Left lobe of liver (tissue), 2 donors: ENCODE measurements around the gene IFNA13. TPM values are rescaled to one million over a fixed set of nuclear protein-coding genes. Genes with fewer than 3 reads are reported as not detected.

Source experiments
- ATAC-seq: fragments of 200-7000 bp; cut with Tn5 transposase; one replicate; pipeline ENCODE4 v1.9.1; 2020; ENCODE audit warnings: mild to moderate bottlenecking, moderate library complexity
- DNase-seq: peaks from one replicate; pipeline ENCODE4 v3.0.0-alpha.2; 2020; ENCODE audit warnings: low spot score
- total RNA-seq: library from RNA; stranded (reverse); gene quantifications from one replicate; pipeline ENCODE4 v1.2.1, GENCODE V29; 2021
- donor health status: DM: no; HTN: no; CAD: no; lungs with moderate emphysema.
- donor health status: DM: no; HTN: yes; CAD: no.

The IFNA13 gene
- total RNA-seq, 1 donor from 2014 or later: not detected

- ATAC-seq: no peak
Observed at GRCh38 chr9:21362287-21362686, 5.6 kb downstream of the IFNA13 start.

DNA sequence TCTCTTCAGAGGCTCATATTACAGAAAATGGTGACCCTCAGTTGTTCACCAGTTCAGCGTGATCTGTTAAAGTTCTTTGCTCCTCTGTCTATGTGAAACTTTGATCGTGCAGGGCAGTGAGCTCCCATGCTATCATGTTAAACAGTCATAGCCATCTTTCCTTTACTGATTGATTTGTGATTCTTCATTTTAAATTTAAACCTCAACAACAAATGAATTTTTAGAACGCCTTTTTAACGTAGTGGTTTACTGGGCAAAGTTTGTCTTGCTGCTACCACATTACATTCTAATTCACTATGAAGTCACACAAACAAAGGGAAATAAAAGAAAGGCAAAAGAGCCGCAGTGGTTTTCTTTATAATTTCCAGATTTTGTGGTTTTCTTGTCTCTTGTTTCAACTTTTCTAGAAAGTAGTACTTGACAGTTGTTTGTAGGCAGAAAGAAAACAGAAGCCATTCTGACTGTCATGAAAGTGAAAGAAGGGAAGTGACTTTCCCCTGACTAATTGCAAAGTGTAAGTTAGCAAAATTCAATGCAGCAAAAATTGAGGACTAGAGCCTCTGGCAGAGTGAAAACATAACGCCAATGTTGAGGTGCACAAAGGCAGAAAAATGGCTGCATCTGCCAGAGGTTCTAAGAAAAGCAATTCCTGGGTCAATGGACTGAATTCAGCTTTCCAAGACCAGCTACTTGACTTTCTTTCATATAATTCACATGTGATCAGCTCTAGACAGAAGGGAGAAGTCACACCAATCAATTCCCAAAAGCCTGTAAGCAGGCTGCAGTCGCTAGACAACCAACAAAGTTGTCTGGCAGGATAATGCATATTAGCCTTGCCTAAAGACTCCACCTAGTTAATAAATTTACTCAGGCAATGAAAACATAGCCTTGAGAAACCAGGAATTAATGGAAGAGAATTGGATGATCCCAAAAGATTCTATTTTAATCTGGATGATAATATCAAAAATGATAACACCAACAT is 10.1 kb downstream of the IFNA13 start:
- no peak for DNase-seq
- ATAC-seq: no peak

More at GRCh38 chr9:21362287-21362686, 5.6 kb downstream of the IFNA13 start:
- DNase-seq: no peak

- no peak for ATAC-seq
- DNase-seq: no peak
Observed at GRCh38 chr9:21350787-21351186, 17.1 kb downstream of the IFNA13 start, which contains the start of gene IFNA6. TSS of gene IFNA6 (minus strand) at chr9:21350887. CDS start at chr9:21350887, 0 bp downstream.

DNA sequence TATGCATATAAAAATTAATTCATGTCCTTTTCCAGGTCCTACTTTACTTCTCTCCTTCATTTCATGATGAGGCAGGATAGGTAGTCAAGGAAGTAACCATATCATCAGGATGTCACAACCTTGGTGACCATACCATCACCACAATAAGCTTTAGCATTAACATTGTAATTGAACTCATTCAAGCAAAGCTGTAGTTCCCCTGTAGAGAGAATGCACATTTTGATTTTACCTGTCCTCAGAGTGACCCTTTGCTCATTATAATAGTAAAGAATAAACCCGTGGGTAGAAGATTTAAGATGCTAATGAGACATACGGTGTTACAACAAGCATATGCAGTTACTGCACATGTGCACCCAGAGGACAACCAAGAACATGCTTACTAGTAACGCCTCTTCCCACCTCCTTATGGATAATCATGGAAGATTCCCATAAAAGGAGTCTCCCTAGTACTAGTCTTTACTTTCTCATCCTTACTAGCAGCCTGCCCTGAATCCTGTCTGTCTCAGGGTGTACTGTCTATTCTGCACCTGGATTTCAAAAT is 19.4 kb downstream of the IFNA13 start:
- ATAC-seq (no peak), DNase-seq (no peak)

- ATAC-seq: no peak
Observed at GRCh38 chr9:21340735-21341134, 27.1 kb downstream of the IFNA13 start.

DNA sequence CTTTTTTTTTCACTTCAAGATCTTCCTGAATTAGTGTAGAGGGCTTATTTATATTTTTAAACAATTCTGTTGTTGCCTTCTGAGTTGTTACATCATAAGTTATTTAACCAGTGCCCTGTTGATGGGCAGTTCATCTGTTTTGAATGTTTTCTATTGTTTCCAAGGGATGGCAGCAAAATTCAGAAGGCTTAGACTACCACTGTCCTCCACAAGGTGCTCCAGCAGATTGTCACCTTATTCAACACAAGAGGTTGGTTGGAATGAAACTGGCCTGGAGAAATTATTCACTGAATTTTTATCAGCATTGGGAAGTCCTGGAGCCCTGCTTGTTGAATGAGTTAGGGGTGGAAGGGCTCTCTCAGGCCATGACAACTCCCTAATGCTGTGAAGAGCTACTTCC is 31.4 kb downstream of the IFNA13 start:
- DNase-seq (no peak), ATAC-seq (no peak)

More at GRCh38 chr9:21340735-21341134, 27.1 kb downstream of the IFNA13 start:
- DNase-seq: no peak

DNA sequence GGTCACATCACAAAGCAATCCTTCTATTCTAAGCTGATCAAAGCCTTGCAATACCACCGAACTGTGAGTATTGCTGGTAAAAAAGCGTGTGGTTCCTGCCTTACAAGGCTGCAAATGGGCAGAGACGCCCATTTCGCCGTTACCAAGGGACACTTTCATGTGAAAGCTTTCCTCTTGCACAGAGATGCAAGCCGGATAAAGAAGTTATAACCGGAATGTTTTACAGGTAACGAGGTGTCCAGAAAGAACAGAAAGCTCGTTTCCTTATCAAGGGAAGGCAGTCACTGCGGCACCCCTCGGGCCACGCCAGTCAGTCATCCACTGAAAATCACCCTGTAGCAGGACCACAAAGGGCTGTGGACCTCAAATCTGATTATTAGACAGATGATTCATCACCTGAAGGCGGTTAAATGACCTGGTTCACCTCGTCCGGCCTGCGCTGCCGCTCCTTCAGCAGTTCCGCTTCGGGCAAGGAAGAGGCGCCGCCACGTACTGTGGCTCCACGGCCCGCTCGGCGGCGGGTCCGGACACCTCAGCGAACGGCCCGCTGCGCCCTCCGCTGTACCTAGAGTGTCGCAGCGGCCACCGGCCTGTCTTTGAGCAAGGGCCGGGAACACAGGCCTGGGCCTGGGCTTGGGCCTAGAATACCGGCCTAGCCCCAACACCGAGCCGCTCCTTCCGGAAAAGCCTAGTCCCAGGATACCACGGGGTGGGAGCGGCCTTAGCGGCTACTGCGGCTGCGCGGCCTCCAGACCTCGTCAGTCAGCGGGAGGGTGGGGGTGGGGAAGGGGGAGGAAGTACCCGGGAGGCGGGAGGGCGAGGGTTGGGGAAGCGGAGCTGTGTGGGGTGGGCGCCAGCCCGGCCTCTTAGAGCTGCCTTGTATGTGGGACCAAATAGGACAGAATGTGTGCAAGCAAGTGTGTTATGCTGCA is 32.9 kb downstream of the IFNA13 start, which contains the start of gene KLHL9:
TSS of gene KLHL9 (minus strand) at position 704 of the 932 bp plus-strand sequence. CDS start at position 159, 545 bp downstream.
- peak; percentile 98 for ATAC-seq
- peak; percentile 94 for DNase-seq

GRCh38 chr9:21333226-21333625 is 34.6 kb downstream of the IFNA13 start:
- DNase-seq (no peak), ATAC-seq (no peak)

DNA sequence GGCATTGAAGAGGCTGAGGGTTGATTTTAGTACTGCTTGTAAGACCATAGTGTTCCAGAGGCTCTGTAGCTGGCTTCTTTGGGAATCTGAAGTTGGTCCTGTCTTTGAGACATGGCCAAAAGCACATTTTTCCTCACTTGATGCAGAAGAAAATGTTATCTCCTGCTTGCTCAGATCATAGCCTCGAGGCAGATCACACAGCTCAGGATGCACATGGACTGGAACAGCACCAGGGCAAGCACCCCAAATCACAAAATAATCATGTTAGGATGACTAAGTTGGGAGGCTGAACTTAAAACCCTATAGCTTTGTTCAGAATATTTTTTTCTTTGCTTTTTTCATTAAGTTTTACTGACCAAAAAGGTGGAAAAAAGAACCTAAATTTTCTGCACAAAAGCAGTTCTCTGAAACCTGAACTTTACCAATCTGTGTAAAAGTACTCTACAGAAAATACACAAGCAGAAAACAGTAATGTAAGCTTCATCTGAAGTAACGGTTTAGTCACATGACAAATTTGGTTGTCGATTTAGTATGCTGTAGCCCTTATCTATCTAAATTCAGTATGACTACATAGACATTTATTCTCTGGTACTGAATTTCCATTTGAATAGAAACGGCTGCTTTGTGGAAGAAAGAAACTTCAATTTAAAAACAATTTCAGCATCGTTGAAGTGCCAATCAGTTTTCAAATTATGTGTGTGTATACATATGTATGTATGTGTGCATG is 36.0 kb downstream of the IFNA13 start:
- ATAC-seq (no peak), DNase-seq (no peak)

GRCh38 chr9:21326526-21327139 is 41.2 kb downstream of the IFNA13 start:
- no peak for DNase-seq

DNA sequence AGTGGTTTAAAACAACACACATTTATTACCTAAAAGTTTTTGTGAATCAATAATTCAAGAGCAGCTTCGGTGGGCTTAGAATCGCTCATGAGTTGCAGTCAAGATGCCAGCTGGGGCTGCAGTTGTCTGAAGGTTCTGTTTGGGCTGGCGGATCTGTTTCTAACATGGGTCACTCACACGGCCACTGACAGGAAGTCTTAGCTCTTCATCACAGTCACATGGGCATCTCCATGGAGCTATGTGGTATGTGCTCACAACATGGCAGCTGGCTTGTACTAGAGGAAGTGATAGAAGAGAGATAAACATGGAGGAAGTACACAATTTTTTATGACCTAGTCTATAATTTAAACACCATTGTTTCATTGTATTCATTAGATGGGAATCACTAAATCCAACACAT is 43.8 kb downstream of the IFNA13 start:
- ATAC-seq: no peak

More at GRCh38 chr9:21326526-21327139, 41.2 kb downstream of the IFNA13 start:
- ATAC-seq: peak; percentile 98

GRCh38 chr9:21322911-21323461 is 44.9 kb downstream of the IFNA13 start:
- DNase-seq (no peak), ATAC-seq (no peak)

More for the DNA sequence above, 43.8 kb downstream of the IFNA13 start:
- DNase-seq: no peak

- ATAC-seq (no peak), DNase-seq (no peak)
Observed at GRCh38 chr9:21320465-21320864, 47.4 kb downstream of the IFNA13 start.

- no peak for DNase-seq
- peak; percentile 88 for ATAC-seq
Observed at GRCh38 chr9:21317956-21318923, 49.6 kb downstream of the IFNA13 start.
